ENCODE measurements around the gene NGRN. TPM values are rescaled to one million over a fixed set of nuclear protein-coding genes. Genes with fewer than 3 reads are reported as not detected.
"Not testable (repeated sequence)": the region's sequence is repeated elsewhere in the genome, so short reads cannot be mapped to it uniquely, and the experiment has no call there.

NGRN gene
- total RNA-seq, 1 donor from 2014 or later: 117 TPM

DNA sequence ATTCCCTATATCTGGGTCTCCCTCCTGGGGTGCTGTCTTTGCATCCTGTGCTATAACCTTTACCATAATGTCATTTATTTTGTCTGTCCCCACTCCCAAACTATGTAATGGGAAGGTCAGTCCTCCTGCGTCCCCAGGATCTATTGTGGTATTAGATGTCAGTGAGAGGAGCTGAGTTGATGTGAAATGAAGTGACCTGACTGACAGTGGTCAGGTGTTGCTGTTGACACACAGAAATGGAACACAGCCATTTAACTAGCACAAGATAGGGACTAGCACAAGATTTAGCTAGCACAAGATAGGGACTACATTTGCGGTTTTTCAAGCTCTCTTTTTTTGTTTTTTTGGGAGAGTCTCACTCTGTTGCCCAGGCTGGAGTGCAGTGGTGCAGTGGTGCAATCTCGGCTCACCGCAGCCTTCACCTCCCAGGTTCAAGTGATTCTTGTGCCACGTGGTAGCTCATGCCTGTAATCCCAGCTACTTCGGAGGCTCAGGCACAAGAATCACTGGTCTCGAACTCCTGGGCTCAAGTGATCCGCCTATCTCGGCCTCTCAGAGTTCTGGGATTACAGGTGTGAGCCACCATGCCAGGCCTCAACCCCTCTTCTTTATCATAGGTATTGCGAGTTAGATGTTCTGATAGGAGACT, 5.2 kb downstream of the NGRN start:
- intact Hi-C loops (cut with micrococcal nuclease): no loop called here
- no peak for ATAC-seq
- DNase-seq: no peak

- intact Hi-C loops (cut with micrococcal nuclease): no loop called here
- ATAC-seq (peak; percentile 72), DNase-seq (peak; percentile 42)
Measured at GRCh38 chr15:90271459-90272166, 6.1 kb downstream of the NGRN start.

DNA sequence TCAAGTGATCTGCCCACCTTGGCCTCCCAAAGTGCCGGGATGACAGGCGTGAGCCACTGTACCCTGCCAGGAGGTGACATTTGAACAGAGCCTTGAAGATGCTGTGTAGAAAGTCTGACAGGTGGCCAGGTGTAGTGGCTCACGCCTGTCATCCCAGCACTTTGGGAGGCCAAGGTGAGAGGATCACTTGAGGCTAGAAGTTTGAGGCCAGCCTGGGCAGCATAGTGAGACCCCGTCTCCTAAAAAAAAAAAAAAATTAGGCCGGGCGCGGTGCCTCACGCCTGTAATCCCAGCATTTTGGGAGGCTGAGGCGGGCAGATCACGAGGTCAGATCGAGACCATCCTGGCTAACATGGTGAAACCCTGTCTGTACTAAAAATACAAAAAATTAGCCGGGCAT, 13.0 kb downstream of the NGRN start:
- ATAC-seq; DNase-seq; intact Hi-C loops (cut with micrococcal nuclease): not testable (repeated sequence)

DNA sequence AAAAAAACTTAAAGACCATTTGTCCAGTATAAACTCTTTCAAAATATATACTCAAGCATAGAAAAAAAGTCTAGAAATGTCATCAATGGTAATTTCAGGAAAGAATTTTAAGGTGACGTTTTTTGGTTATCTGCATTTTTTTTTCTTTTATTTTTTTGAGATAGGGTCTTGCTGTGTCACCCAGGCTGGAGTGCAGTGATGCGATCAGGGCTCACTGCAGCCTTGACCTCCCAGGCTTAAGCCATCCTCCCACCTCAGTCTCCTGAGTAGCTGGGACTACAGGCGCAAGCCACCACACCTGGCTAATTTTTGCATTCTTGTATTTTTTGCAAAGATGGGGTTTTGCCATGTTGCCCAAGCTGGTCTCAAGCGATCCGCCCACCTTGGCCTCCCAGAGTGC, 15.3 kb downstream of the NGRN start:
- ATAC-seq; DNase-seq; intact Hi-C loops (cut with micrococcal nuclease): not testable (repeated sequence)

- DNase-seq; ATAC-seq; intact Hi-C loops (cut with micrococcal nuclease): not testable (repeated sequence)
Measured at GRCh38 chr15:90281637-90282036, 16.2 kb downstream of the NGRN start.

DNA sequence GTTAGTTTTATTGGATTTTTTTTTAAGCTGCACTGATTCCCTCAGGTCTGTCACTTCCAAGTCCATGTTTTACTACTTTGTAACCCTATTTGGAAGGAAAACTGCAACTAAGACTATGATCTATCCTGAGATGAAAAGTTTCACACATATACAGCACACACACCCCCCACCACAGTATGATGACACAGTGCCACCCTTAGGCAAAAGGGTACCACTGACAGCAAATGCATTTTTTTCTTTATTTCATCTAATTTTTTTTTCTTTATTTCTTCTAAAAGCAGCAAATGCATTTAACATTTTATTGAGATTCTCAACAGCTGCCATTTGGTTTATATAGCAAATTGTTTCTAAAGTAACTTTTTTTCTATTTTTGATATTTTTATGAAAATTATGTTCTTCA, 21.2 kb downstream of the NGRN start:
- no peak for DNase-seq
- intact Hi-C loops (cut with micrococcal nuclease): no loop called here
- no peak for ATAC-seq

GRCh38 chr15:90287101-90287500, 21.6 kb downstream of the NGRN start:
- no peak for ATAC-seq
- DNase-seq: no peak
- intact Hi-C loops (cut with micrococcal nuclease): no loop called here

GRCh38 chr15:90287946-90288345, 22.5 kb downstream of the NGRN start:
- DNase-seq (no peak), ATAC-seq (no peak)
- intact Hi-C loops (cut with micrococcal nuclease): no loop called here

- no peak for DNase-seq
- intact Hi-C loops (cut with micrococcal nuclease): no loop called here
Measured at GRCh38 chr15:90291679-90292356, 26.3 kb downstream of the NGRN start.

GRCh38 chr15:90293040-90293810, 27.8 kb downstream of the NGRN start:
- peak; percentile 47 for ATAC-seq
- intact Hi-C loops (cut with micrococcal nuclease): not testable (repeated sequence)
- peak; percentile 81 for DNase-seq

More at GRCh38 chr15:90291679-90292356, 26.3 kb downstream of the NGRN start:
- no peak for ATAC-seq

DNA sequence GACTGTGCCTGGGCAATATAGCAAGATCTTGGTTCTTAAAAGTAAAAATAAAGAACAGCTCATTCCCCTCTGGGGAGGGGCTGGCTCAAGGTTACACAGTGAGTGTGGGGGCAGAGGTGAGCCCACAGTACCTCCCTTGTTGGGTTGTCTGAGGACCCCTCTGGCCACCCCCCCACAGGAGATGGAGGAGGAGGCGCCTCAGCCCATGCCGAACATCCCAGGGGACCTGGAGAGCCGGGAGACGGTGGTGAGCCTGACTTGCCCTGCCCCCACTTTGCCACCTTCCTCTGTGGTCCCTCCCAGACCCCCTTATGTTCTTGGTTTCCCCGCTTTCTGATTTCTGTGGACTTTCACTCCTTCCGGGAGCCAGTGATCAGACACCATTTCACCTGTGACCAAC, 28.7 kb downstream of the NGRN start:
- no peak for DNase-seq
- intact Hi-C loops (cut with micrococcal nuclease): no loop called here
- no peak for ATAC-seq

DNA sequence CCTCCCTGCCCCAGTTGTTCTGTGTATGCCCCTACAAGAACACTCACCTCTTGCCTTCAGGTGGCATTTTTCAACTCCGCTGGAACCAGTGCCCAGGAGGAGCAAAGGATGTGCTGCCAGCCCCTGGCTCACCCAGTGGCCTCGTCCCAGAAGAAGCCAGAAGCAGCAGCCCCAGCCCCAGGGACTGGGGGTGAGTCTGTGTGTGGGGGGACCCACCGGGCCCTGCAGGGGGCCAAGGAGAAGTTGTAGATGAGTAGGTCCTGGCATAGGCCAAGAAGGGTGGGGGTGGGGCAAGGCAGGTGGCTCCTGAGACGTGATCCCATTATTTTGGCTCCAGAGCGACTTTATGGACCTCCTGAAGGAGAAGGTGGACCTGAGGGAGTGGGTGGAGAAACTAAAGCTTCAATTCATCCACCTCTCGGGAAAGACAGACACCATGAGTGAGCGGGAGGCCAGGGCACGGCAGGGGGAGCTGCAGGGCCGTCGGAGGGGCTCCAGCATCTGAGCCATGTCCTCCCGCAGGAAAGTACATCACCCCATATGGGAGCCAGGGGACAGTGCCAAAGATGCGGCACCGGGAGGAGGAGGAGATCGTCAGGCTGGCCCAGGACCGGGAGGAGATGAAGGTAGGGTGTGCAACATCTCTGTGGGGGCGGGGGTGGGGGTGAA, 29.3 kb downstream of the NGRN start:
- DNase-seq (no peak), ATAC-seq (no peak)
- intact Hi-C loops (cut with micrococcal nuclease): no loop called here

DNA sequence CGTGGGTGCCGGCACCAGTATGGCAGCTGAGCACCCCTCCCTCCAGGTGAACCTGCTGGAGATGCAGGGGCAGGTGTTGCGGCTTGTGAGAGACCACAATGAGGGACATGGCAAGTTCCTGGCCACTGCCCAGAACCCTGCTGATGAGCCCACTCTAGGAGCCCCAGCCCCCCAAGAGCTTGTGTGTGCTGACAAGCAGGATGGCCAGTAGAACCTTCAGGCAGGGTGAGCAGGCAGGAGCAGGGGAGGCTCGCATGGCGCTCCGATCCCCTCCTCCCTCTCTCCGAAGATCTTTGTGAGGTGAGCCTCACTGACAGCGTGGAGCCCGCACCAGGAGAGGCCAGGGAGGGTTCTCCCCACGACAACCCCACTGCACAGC, 29.8 kb downstream of the NGRN start:
- DNase-seq (no peak), ATAC-seq (no peak)
- intact Hi-C loops (cut with micrococcal nuclease): no loop called here

DNA sequence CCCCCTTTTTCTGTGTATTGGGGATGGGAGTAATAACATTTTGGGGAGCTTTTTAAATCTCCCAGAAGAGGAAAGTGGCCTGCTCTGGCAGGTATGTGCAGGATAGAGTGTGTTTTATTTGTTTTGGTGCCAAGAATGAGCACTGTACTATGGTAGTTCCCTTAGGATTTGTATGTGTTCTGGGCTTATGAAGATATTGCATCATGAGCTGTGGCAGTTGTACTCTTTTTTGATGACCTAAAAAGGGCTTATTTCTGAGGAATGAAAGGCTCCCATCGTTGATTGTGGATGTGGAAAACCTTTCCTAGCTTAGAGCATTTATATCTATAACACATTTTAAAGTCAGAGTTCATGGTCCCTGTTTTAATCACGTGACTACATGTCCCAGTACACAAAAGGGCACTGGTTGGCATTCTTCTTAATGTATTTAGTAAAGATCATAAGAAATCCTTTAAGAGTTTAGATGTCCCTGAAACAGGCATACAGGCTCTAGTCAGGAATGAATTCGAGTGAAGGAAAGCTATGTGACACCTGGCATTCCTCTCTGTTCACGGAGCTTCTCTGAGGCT, 30.9 kb downstream of the NGRN start:
- intact Hi-C loops (cut with micrococcal nuclease); ATAC-seq; DNase-seq: not testable (repeated sequence)

GRCh38 chr15:90297021-90297420, 31.5 kb downstream of the NGRN start:
- ATAC-seq: no peak
- intact Hi-C loops (cut with micrococcal nuclease): no loop called here
- DNase-seq: no peak

GRCh38 chr15:90300541-90300940, 35.1 kb downstream of the NGRN start:
- intact Hi-C loops (cut with micrococcal nuclease): no loop called here
- DNase-seq (no peak), ATAC-seq (no peak)

DNA sequence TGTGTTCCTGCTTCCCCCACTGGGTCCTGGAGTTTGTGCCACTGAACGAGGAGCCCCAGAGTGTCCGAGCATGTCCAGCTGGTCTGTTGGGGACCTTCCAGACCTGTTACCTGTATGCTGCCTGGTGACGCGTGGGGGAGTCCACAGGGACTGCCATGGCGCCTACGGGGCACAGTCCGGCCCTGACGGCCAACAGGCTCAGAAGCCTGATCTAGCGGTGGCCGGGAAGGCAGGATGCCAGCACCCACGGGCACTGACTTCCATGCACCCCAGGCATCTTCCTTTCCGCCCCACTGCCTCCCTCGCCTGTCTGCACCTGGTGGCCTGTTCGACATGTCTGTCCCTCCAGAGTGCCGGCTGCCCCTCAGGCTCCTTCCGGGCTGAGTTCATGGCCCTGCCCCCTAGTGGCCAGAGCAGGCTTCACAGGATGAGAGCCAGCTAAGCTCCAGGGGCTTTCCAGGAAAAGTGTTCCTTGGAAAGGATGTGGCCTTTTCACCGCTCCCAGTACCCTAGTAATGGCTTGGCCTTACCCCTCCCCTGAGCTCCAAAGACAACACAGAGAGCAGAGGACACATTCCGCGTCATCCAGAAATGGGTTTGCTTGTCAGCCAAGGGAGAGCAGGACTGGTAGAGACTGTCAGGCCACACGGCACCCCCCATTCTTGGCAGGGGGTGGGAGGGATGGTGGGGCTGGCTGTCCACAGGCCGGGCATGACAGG, 35.7 kb downstream of the NGRN start:
- intact Hi-C loops (cut with micrococcal nuclease): no loop called here
- peak; percentile 73 for DNase-seq
- peak; percentile 64 for ATAC-seq

DNA sequence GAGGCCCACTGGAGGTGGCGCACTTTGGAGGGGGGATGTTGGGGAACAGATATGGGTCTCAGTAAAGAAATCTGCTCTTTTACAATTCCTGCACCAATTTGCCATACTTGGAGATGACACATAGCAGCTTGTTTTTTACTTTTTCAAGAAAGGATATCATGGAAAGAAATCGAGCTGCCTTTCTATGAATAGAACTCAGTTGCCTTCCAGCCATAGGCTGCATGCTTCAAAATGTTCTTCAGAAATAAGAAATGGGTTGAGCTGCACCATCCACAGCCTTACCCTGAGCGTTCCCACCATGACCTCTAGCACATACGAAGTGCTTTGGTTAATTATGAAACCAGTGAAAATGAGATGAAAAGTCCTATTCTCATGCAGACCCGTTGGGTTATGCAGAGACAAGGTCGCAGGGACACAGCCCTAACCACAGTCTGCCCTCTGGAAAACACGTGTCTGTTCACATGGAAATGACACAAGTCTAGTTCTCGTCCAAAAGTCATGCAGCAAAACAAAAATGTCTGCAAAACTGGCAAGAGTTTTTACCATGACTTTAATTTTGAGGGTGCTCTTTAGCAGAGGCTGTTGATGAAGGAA, 36.3 kb downstream of the NGRN start:
- DNase-seq (no peak), ATAC-seq (peak; percentile 13)
- intact Hi-C loops (cut with micrococcal nuclease): no loop called here
